Psoas muscle (tissue), 8 donors: Measurements from ENCODE around the gene SCN5A. TPM values are rescaled to one million over a fixed set of nuclear protein-coding genes. Genes with fewer than 3 reads are reported as not detected.

ENCODE experiments used
- ATAC-seq, 4 donors: fragments of 200-7000 bp; cut with Tn5 transposase; one replicate each; pipeline ENCODE4 v1.9.1; 2020; ENCODE audit warnings: moderate library complexity in 3 of 4, mild to moderate bottlenecking in 2 of 4
- DNase-seq, 2 donors: peaks; one replicate each; pipeline ENCODE4 v3.0.0-alpha.2; 2020
- H3K27ac ChIP-seq: fragments of 200-600 bp; one replicate; pipeline ENCODE4 v1.8.0; 2022
- H3K27me3 ChIP-seq, 3 donors: fragments of 200-600 bp in 1 of 3; one replicate each; pipeline versions ENCODE4 v1.6.1 to v1.8.0; 2013 to 2022; ENCODE audit warnings: low read length in 2 of 3, mild to moderate bottlenecking in 2 of 3, moderate library complexity in 1 of 3; ENCODE audit not compliant: insufficient read depth in 3 of 3
- H3K36me3 ChIP-seq, 2 donors: fragments of 200-600 bp in 1 of 2; one replicate each; pipeline versions ENCODE4 v1.6.1 to v1.8.0; 2013 to 2022; ENCODE audit warnings: low read depth in 1 of 2, mild to moderate bottlenecking in 1 of 2, moderate library complexity in 1 of 2; ENCODE audit not compliant: insufficient read depth in 1 of 2
- H3K4me1 ChIP-seq: fragments of 200-600 bp; one replicate; pipeline ENCODE4 v1.8.0; 2022
- H3K4me3 ChIP-seq: fragments of 200-600 bp; one replicate; pipeline ENCODE4 v1.8.0; 2022; ENCODE audit warnings: mild to moderate bottlenecking
- H3K9me3 ChIP-seq: fragments of 200-600 bp; one replicate; pipeline ENCODE4 v1.8.0; 2022
- CTCF ChIP-seq: fragments of 200-600 bp; IDR thresholded peaks from one replicate; pipeline ENCODE4 v1.8.0; 2022; ENCODE audit warnings: antibody characterized with exemption
- WGBS, 3 donors: extraction: QIAGEN DNeasy Blood & Tissue Kit; methylation state at CpG; one replicate each; pipeline versions ENCODE4 v1.1.6 to v1.1.7; 2013; 5-methylcytosine and 5-hydroxymethylcytosine counted together
- intact Hi-C, 2 donors: fragments of 100-400 bp; cut with DNase I; formaldehyde crosslinking; loops; one replicate each; pipeline versions ENCODE4 v1.11.0 to v1.14.2; 2022
- polyA plus RNA-seq, 3 donors: library from polyadenylated mRNA; stranded (reverse); fragments of 200-250 nt; gene quantifications; one replicate each; pipeline ENCODE4 v1.2.3, GENCODE V29; 2013
- total RNA-seq, 4 donors: library from RNA; stranded (reverse); fragmentation: NEBNext Ultra II Directional in 2 of 4; extraction: Animal tissue kit (Norgen Biotek cat#: 25700) in 2 of 4; gene quantifications; one replicate each; pipeline versions ENCODE4 v1.2.1 to v1.2.4, GENCODE V29; 2021 to 2023
- donor health status: healthy with polysubstance abuse.
- donor health status: DM: no; HTN: no; CAD: no; lungs with moderate emphysema.
- donor health status: Bipolar disorder and iron deficiency.
- donor health status: healthy.
- donor health status: DM: yes; HTN: yes; CAD: no.
- donor health status: DM: no; HTN: no; CAD: no.
- donor health status: DM: no; HTN: no; CAD: no.
- donor health status: DM: yes; HTN: yes; CAD: no.

The SCN5A gene
- total and polyA plus RNA-seq, 7 donors, result 0.17 to 34.2 (median 5.7) TPM

GRCh38 chr3:38536671-38537070 is 112.8 kb downstream of the SCN5A start:
- ATAC-seq (no peak), DNase-seq (no peak)
- intact Hi-C loops, result no loop called here
- WGBS, 3 donors, result 82 to 88% (median 86%) methylated on average over 3 of the region's 3 CpGs
- Histone ChIP-seq H3K36me3 (peaks cover 0 to 16% of the 10 kb centered on the region in 2 donors), H3K27me3 (no peaks in the 10 kb centered on the region), H3K4me3 (no peak overlapping the region), H3K27ac (no peak overlapping the region), H3K9me3 (no peaks in the 10 kb centered on the region), H3K4me1 (peaks cover 5% of the 10 kb centered on the region)
- TF ChIP-seq CTCF, result no peak

- no peak overlapping the region for H3K27ac ChIP-seq
- WGBS, 3 donors, result 97 to 98% (median 97%) methylated on average over 7 of the region's 7 CpGs
- intact Hi-C loops, result no loop called here
These were observed 114.9 kb downstream of the SCN5A start for GRCh38 chr3:38534604-38535003.

GRCh38 chr3:38534180-38534579 is 115.3 kb downstream of the SCN5A start:
- peaks cover 0 to 26% of the 10 kb centered on the region in 2 donors for H3K36me3 ChIP-seq
- DNase-seq, result no peak
- H3K9me3 ChIP-seq, result no peaks in the 10 kb centered on the region
- WGBS, 3 donors, result 97 to 100% (median 99%) methylated on average over 2 of the region's 2 CpGs
- no peaks in the 10 kb centered on the region for H3K27me3 ChIP-seq
- TF ChIP-seq CTCF, result no peak
- ATAC-seq, result no peak
- intact Hi-C loops, result no loop called here
- H3K4me3 ChIP-seq, result no peak overlapping the region
- no peak overlapping the region for H3K27ac ChIP-seq
- H3K4me1 ChIP-seq, result no peaks in the 10 kb centered on the region

More at GRCh38 chr3:38534604-38535003, 114.9 kb downstream of the SCN5A start:
- Histone ChIP-seq H3K4me3 (no peak overlapping the region), H3K4me1 (no peaks in the 10 kb centered on the region), H3K27me3 (no peaks in the 10 kb centered on the region), H3K9me3 (no peaks in the 10 kb centered on the region), H3K36me3 (peaks cover 0 to 26% of the 10 kb centered on the region in 2 donors)
- ATAC-seq, result no peak
- no peak for TF ChIP-seq CTCF
- DNase-seq, result no peak

GRCh38 chr3:38533285-38533976 is 116.1 kb downstream of the SCN5A start:
- DNase-seq, result no peak
- no peak overlapping the region for H3K4me3 ChIP-seq
- no peaks in the 10 kb centered on the region for H3K9me3 ChIP-seq
- H3K27ac ChIP-seq, result no peak overlapping the region
- peaks cover 0 to 26% of the 10 kb centered on the region in 2 donors for H3K36me3 ChIP-seq
- ATAC-seq, result no peak
- H3K27me3 ChIP-seq, result no peaks in the 10 kb centered on the region
- intact Hi-C loops, result no loop called here
- no peak for TF ChIP-seq CTCF
- no peaks in the 10 kb centered on the region for H3K4me1 ChIP-seq
- 87 to 95% (median 88%) methylated on average over 13 of the region's 13 CpGs for WGBS, 3 donors

GRCh38 chr3:38532529-38532928 is 117.0 kb downstream of the SCN5A start:
- 62 to 83% (median 63%) methylated on average over 3 of the region's 3 CpGs for WGBS, 3 donors
- H3K4me1 ChIP-seq, result no peaks in the 10 kb centered on the region
- H3K27ac ChIP-seq, result no peak overlapping the region
- TF ChIP-seq CTCF, result no peak
- intact Hi-C loops, result no loop called here
- H3K36me3 ChIP-seq, result peaks cover 0 to 33% of the 10 kb centered on the region in 2 donors
- H3K27me3 ChIP-seq, result no peaks in the 10 kb centered on the region
- DNase-seq, result no peak
- ATAC-seq, result no peak
- no peak overlapping the region for H3K4me3 ChIP-seq
- no peaks in the 10 kb centered on the region for H3K9me3 ChIP-seq
